Measurements from ENCODE around the gene IGF2BP3.

Gene IGF2BP3

GRCh38 chr7:23380961-23381360 lies 89.3 kb downstream of the IGF2BP3 start:
- FAIRE-seq (no peak), DNase-seq (ENCODE audit: insufficient read length, low spot score) (no peak)

- no peak for FAIRE-seq
- DNase-seq (ENCODE audit: insufficient read length, low spot score) = no peak
Measured at GRCh38 chr7:23380556-23380955, 89.7 kb downstream of the IGF2BP3 start.

- no peak for DNase-seq (ENCODE audit: insufficient read length, low spot score)
- no peak for FAIRE-seq
Measured at GRCh38 chr7:23378996-23379395, 91.3 kb downstream of the IGF2BP3 start.

GRCh38 chr7:23377134-23377533 lies 93.2 kb downstream of the IGF2BP3 start:
- FAIRE-seq (no peak), DNase-seq (ENCODE audit: insufficient read length, low spot score) (no peak)

GRCh38 chr7:23373151-23374004 lies 96.9 kb downstream of the IGF2BP3 start:
- FAIRE-seq (no peak), DNase-seq (ENCODE audit: insufficient read length, low spot score) (no peak)

- FAIRE-seq (no peak), DNase-seq (ENCODE audit: insufficient read length, low spot score) (no peak)
Measured at GRCh38 chr7:23372611-23373010, 97.7 kb downstream of the IGF2BP3 start.

- FAIRE-seq (no peak), DNase-seq (ENCODE audit: insufficient read length, low spot score) (no peak)
Measured at GRCh38 chr7:23371654-23372053, 98.6 kb downstream of the IGF2BP3 start.

- DNase-seq (ENCODE audit: insufficient read length, low spot score) (no peak), FAIRE-seq (no peak)
Measured at GRCh38 chr7:23369695-23370404, 100.4 kb downstream of the IGF2BP3 start.

- DNase-seq (ENCODE audit: insufficient read length, low spot score) = no peak
- no peak for FAIRE-seq
Measured at GRCh38 chr7:23369100-23369499, 101.2 kb downstream of the IGF2BP3 start.

- DNase-seq (ENCODE audit: insufficient read length, low spot score) = no peak
- no peak for FAIRE-seq
Measured at GRCh38 chr7:23358152-23358674, 112.1 kb downstream of the IGF2BP3 start.

- DNase-seq (ENCODE audit: insufficient read length, low spot score) = peak; percentile 49
- FAIRE-seq = peak; percentile 42
Measured at GRCh38 chr7:23357190-23358093, 112.8 kb downstream of the IGF2BP3 start.

GRCh38 chr7:23356726-23357125 lies 113.6 kb downstream of the IGF2BP3 start:
- FAIRE-seq (no peak), DNase-seq (ENCODE audit: insufficient read length, low spot score) (no peak)

- no peak for DNase-seq (ENCODE audit: insufficient read length, low spot score)
- FAIRE-seq = no peak
Measured at GRCh38 chr7:23356168-23356567, 114.1 kb downstream of the IGF2BP3 start.

GRCh38 chr7:23353172-23353571 lies 117.1 kb downstream of the IGF2BP3 start:
- DNase-seq (ENCODE audit: insufficient read length, low spot score) (no peak), FAIRE-seq (no peak)

GRCh38 chr7:23350466-23350865 lies 119.8 kb downstream of the IGF2BP3 start:
- DNase-seq (ENCODE audit: insufficient read length, low spot score) (no peak), FAIRE-seq (no peak)

- DNase-seq (ENCODE audit: insufficient read length, low spot score) (no peak), FAIRE-seq (no peak)
Measured at GRCh38 chr7:23349484-23350157, 120.7 kb downstream of the IGF2BP3 start.

- peak; percentile 65 for FAIRE-seq
- DNase-seq (ENCODE audit: insufficient read length, low spot score) = peak; percentile 77
Measured at GRCh38 chr7:23347682-23348180, 122.6 kb downstream of the IGF2BP3 start.

- FAIRE-seq (no peak), DNase-seq (ENCODE audit: insufficient read length, low spot score) (no peak)
Measured at GRCh38 chr7:23347033-23347681, 123.1 kb downstream of the IGF2BP3 start.

GRCh38 chr7:23346316-23346715 lies 124.0 kb downstream of the IGF2BP3 start:
- DNase-seq (ENCODE audit: insufficient read length, low spot score) (no peak), FAIRE-seq (no peak)

All from HTR-8/SVneo (cell line).